Vagina (tissue), 2 donors: ENCODE results near the gene BEND7.

Experiments
- POLR2A ChIP-seq, 2 donors: fragments of 450-650 bp; IDR thresholded peaks; one replicate each; pipeline ENCODE4 v1.6.1; 2017; ENCODE audit warnings: antibody characterized with exemption in 2 of 2, mild to moderate bottlenecking in 2 of 2, moderate library complexity in 2 of 2
- POLR2AphosphoS5 ChIP-seq, 2 donors: sonication (generic); formaldehyde crosslinking; IDR thresholded peaks; one replicate each; pipeline ENCODE4 v1.9.0; 2017; ENCODE audit warnings: antibody characterized with exemption in 2 of 2, mild to moderate bottlenecking in 2 of 2, low read depth in 1 of 2; ENCODE audit not compliant: insufficient read depth in 1 of 2
- TF ChIP-seq, protein P1 (sequence below), 3 experiments: fragments of 450-650 bp in 2 of 3; fragments of 200-600 bp in 1 of 3; sonication (generic) in 1 of 3; IDR thresholded peaks; one replicate each; pipeline ENCODE4 v1.5.1; 2017 to 2019; ENCODE audit warnings: antibody characterized with exemption in 3 of 3, mild to moderate bottlenecking in 2 of 3, moderate library complexity in 2 of 3

DNA sequence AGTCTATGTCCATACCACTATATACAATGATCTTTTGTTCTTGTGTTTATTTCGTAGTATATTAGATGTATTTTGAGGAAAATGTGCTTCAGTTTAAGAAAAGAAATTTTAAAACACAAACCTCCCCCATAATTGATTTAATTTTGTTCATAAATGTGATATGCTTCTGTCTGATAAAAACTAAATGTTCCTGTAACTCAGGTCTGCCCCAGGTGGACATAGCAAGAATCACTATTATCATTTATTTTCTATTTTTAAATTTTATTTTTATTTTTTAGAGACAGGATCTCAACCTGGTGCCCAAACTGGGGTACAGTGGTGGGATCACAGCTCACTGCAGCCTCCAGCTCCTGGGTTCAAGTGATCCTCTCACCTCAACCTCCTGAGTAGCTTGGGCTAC, 43.2 kb downstream of the BEND7 start:
- TF ChIP-seq, protein P1, sequence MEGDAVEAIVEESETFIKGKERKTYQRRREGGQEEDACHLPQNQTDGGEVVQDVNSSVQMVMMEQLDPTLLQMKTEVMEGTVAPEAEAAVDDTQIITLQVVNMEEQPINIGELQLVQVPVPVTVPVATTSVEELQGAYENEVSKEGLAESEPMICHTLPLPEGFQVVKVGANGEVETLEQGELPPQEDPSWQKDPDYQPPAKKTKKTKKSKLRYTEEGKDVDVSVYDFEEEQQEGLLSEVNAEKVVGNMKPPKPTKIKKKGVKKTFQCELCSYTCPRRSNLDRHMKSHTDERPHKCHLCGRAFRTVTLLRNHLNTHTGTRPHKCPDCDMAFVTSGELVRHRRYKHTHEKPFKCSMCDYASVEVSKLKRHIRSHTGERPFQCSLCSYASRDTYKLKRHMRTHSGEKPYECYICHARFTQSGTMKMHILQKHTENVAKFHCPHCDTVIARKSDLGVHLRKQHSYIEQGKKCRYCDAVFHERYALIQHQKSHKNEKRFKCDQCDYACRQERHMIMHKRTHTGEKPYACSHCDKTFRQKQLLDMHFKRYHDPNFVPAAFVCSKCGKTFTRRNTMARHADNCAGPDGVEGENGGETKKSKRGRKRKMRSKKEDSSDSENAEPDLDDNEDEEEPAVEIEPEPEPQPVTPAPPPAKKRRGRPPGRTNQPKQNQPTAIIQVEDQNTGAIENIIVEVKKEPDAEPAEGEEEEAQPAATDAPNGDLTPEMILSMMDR (IDR thresholded peaks at IDR 0.05): no peak
- no peak for TF ChIP-seq POLR2AphosphoS5 (IDR thresholded peaks at IDR 0.05; ENCODE audit: insufficient read depth in 1 of 2, low read depth in 1 of 2)
- TF ChIP-seq POLR2A (IDR thresholded peaks at IDR 0.05): no peak
